GM20000 (cell line): ENCODE results near the gene RHEB.

Experiments
- DNase-seq: peaks from one replicate; pipeline ENCODE4 v3.0.0; 2012; ENCODE audit warnings: low spot score
- CTCF ChIP-seq: IDR thresholded peaks from 2 replicates; pipeline ENCODE4 v1.5.1; 2012; ENCODE audit warnings: mild to moderate bottlenecking, control low read depth; ENCODE audit errors: extremely low read depth, missing control alignments

RHEB gene

GRCh38 chr7:151553356-151553755 lies 33.7 kb upstream of the RHEB start:
- DNase-seq: no peak
- no peak for TF ChIP-seq CTCF

GRCh38 chr7:151552352-151553028 lies 32.8 kb upstream of the RHEB start:
- DNase-seq: no peak
- no peak for TF ChIP-seq CTCF

GRCh38 chr7:151551820-151552219 lies 32.1 kb upstream of the RHEB start:
- DNase-seq: no peak
- TF ChIP-seq CTCF: no peak

DNA sequence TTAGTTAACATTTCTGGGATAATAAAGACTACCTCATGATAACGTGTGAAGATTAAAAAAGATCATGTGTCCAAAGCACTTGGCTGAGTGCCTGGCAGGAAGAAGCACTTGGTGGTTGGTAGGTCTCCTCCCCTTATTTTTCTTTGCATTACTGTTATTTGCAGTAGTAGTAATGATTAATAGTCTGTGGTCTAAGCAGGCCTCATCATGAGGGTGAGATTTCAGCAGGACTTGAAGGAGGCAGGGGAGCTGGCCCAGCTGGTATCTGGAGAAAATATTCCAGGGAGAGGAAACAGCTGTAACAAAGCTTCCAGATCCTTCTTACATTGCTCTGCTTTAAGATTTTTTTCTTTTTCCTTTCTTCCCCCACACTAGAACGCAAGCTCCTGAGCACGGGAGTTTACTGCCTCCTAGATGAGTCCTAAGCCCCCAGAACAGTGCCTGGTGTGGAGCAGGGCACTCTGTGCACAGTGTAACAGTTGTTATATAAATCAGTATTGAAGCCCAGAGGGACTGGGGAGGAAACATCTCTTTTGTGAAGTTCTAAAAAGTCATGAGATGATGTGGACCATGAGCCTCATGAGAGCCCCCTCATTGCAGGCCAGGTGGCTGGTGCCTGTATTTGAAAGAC lies 31.1 kb upstream of the RHEB start:
- no peak for DNase-seq
- no peak for TF ChIP-seq CTCF

GRCh38 chr7:151549644-151550043 lies 29.9 kb upstream of the RHEB start:
- no peak for TF ChIP-seq CTCF
- DNase-seq: no peak

GRCh38 chr7:151549083-151549482 lies 29.4 kb upstream of the RHEB start:
- no peak for TF ChIP-seq CTCF
- DNase-seq: no peak

DNA sequence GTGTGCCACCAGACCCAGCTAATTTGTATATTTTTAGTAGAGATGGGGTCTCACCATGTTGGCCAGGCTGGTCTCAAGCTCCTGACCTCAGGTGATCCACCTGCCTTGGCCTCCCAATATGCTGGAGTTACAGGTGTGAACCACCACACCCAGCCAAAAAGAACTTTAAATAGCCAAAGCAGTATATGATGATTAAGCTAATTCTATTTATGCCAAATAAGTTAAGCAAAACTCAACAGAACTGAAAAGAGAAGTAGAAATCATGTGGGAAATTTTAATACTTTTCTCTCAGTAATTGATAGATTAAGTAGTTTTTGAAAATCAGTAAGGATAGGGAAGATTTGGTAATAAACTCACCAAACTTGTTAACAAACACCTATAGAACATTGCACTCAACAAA lies 24.5 kb upstream of the RHEB start:
- no peak for DNase-seq
- no peak for TF ChIP-seq CTCF
